ENCODE data around the gene DIPK1C. TPM values are rescaled to one million over a fixed set of nuclear protein-coding genes. Genes with fewer than 3 reads are reported as not detected.

DIPK1C gene
- total RNA-seq, 2 experiments from 2014 or later: not detected

- CTCF ChIA-PET: no interaction called here
- H3K27ac Mint-ChIP-seq: no peak overlapping the region
- no peak overlapping the region for H3K4me3 Mint-ChIP-seq
- H3K27me3 Mint-ChIP-seq: no peaks in the 10 kb centered on the region
- no peaks in the 10 kb centered on the region for H3K36me3 Mint-ChIP-seq (ENCODE audit: low read depth)
- intact Hi-C loops (cut with micrococcal nuclease): no loop called here
- POLR2A ChIA-PET: no interaction called here
- H3K9me3 Mint-ChIP-seq: no peaks in the 10 kb centered on the region
- no peak for TF ChIP-seq CTCF (IDR thresholded peaks at IDR 0.05)
- DNase-seq (no peak), ATAC-seq (no peak)
- H3K4me1 Mint-ChIP-seq (ENCODE audit: low read depth): peaks cover 3% of the 10 kb centered on the region
Measured at GRCh38 chr18:74395006-74395405, 62.1 kb downstream of the DIPK1C start.

GRCh38 chr18:74392323-74392722 is 64.8 kb downstream of the DIPK1C start:
- no peaks in the 10 kb centered on the region for H3K36me3 Mint-ChIP-seq (ENCODE audit: low read depth)
- ChIA-PET POLR2A (no interaction called here), CTCF (no interaction called here)
- H3K4me1 Mint-ChIP-seq (ENCODE audit: low read depth): peaks cover 10% of the 10 kb centered on the region
- H3K9me3 Mint-ChIP-seq: no peaks in the 10 kb centered on the region
- DNase-seq (no peak), ATAC-seq (no peak)
- H3K27me3 Mint-ChIP-seq: no peaks in the 10 kb centered on the region
- no peak for TF ChIP-seq CTCF (IDR thresholded peaks at IDR 0.05)
- intact Hi-C loops (cut with micrococcal nuclease): no loop called here
- no peak overlapping the region for H3K4me3 Mint-ChIP-seq
- no peak overlapping the region for H3K27ac Mint-ChIP-seq

GRCh38 chr18:74390900-74391299 is 66.2 kb downstream of the DIPK1C start:
- CTCF ChIA-PET: interaction anchor here (1.5 to 1.7 kb wide), 2 partner anchors 13 to 37 kb away, joined by 3 to 4 read pairs; no protein-coding TSS in a partner anchor
- ATAC-seq: no peak
- H3K36me3 Mint-ChIP-seq (ENCODE audit: low read depth): no peaks in the 10 kb centered on the region

GRCh38 chr18:74389991-74390390 is 67.1 kb downstream of the DIPK1C start:
- POLR2A ChIA-PET: no interaction called here
- Mint-ChIP-seq H3K36me3 (ENCODE audit: low read depth) (no peaks in the 10 kb centered on the region), H3K27ac (no peak overlapping the region), H3K27me3 (no peaks in the 10 kb centered on the region), H3K4me1 (ENCODE audit: low read depth) (peaks cover 10% of the 10 kb centered on the region), H3K9me3 (no peaks in the 10 kb centered on the region), H3K4me3 (no peak overlapping the region)
- DNase-seq: no peak
- CTCF ChIA-PET: interaction anchor here (1.5 to 1.7 kb wide), 2 partner anchors 12 to 36 kb away, joined by 3 to 4 read pairs; no protein-coding TSS in a partner anchor
- ATAC-seq: no peak
- TF ChIP-seq CTCF (IDR thresholded peaks at IDR 0.05): no peak
- intact Hi-C loops (cut with micrococcal nuclease): no loop called here

More at GRCh38 chr18:74390900-74391299, 66.2 kb downstream of the DIPK1C start:
- Mint-ChIP-seq H3K27ac (no peak overlapping the region), H3K4me3 (no peak overlapping the region), H3K4me1 (ENCODE audit: low read depth) (peaks cover 10% of the 10 kb centered on the region), H3K9me3 (no peaks in the 10 kb centered on the region), H3K27me3 (no peaks in the 10 kb centered on the region)
- no peak for DNase-seq
- POLR2A ChIA-PET: no interaction called here
- TF ChIP-seq CTCF (IDR thresholded peaks at IDR 0.05): no peak
- intact Hi-C loops (cut with micrococcal nuclease): no loop called here

GRCh38 chr18:74389171-74389927 is 67.8 kb downstream of the DIPK1C start:
- Mint-ChIP-seq H3K27ac (no peak overlapping the region), H3K4me1 (ENCODE audit: low read depth) (peaks cover 10% of the 10 kb centered on the region), H3K27me3 (no peaks in the 10 kb centered on the region), H3K9me3 (no peaks in the 10 kb centered on the region), H3K36me3 (ENCODE audit: low read depth) (no peaks in the 10 kb centered on the region), H3K4me3 (no peak overlapping the region)
- DNase-seq: no peak
- ChIA-PET CTCF (interaction anchor here (0.6 to 1.5 kb wide), 2 partner anchors 24 to 36 kb away, joined by 3 read pairs; no protein-coding TSS in a partner anchor), POLR2A (no interaction called here)
- intact Hi-C loops (cut with micrococcal nuclease): no loop called here
- no peak for TF ChIP-seq CTCF (IDR thresholded peaks at IDR 0.05)
- ATAC-seq: no peak

Data from activated CD8-positive, alpha-beta T cell treated with anti-CD3 and anti-CD28 coated beads for 36 hours (primary cell).